Stimulated activated CD8-positive, alpha-beta memory T cell treated with anti-CD3 and anti-CD28 coated beads, Interleukin-15, amount 100 ng/mL, for 48 hours (primary cell): ENCODE measurements around the gene PPP4C.
"Not testable (repeated sequence)": the region's sequence is repeated elsewhere in the genome, so short reads cannot be mapped to it uniquely, and the experiment has no call there.

ENCODE experiments used
- DNase-seq, 2 donors: peaks; one replicate each; pipeline ENCODE4 v3.0.0-alpha.2; 2020; ENCODE audit warnings: low read depth in 2 of 2

Gene PPP4C

DNA sequence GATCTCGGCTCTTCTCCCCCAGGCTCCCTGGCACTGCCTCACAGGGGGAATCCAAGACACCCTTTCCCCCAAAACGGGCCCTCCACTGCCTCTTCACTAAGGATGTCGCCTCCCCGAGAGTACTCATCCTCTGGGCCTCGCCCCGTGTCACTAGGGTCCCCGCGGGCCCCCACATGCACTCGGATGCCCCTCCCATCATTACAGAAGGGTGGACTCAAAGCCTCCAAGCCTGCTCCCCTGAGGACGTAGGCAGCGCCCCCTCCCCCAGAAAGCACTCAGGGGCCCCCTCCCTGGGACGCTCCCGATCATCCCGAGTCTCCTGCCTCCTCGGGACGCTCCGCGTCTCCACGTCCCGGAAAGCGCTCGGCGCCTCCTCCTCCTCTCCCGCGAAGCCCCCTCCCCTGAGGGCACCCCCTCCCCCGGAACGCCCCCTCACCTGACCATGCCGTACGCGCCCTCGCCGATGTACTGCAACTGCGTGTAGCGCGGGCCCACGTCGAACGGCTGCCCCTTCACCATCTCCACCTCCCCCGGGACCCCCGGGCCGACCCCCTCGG is 46.9 kb downstream of the PPP4C start:
- no peak for DNase-seq

DNA sequence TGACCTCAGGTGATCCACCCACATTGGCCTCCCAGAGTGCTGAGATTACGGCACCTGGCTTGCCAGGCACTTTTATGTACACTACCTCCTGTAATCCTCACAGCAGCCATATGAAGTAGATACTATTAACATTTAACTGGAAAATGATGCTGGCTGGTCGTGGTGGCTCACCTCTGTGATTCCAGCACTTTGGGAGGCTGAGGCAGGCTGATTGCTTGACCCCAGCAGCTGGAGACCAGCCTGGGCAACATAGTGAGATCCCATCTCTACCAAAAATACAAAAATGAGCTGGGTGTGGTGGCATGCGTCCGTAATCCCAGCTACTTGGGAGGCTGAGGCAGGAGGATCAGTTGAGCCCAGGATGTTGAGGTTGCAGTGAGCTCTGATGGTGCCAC is 49.2 kb downstream of the PPP4C start:
- no peak for DNase-seq

DNA sequence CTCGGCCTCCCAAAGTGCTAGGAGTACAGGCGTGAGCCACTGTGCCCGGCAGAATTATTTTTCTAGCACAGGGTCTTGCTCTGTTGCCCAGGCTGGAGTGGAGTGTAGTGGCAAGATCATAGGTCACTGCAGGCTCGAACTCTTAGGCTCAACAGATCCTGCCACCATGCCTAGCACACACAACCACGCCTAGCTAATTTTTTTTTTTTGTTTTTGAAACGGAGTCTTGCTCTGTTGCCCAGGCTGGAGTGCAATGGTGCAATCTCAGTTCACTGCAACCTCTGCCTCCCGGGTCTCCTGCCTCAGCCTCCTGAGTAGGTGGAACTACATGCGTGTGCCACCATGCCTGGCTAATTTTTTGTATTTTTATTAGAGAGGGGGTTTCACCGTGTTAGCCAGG is 49.9 kb downstream of the PPP4C start:
- not testable (repeated sequence) for DNase-seq

DNA sequence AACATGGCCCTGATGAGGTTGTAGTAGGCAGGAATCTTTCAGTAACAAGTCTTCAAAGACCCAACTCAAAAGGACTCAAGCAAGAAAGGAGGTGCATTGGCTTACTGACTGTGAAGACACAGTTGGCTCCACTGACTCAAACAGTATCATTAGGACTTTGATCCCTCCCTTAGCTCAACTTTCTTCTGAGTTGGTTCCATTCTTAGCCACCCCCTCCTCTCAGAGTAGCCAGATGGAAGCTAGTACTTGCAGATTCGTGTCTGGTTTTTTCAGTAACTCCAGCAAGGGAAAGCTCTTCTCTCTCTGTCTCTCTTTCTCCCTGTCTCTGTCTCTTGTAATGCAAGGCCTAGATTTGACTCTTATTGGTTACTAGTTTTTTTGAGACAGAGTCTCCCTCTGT is 52.2 kb downstream of the PPP4C start:
- no peak for DNase-seq

DNA sequence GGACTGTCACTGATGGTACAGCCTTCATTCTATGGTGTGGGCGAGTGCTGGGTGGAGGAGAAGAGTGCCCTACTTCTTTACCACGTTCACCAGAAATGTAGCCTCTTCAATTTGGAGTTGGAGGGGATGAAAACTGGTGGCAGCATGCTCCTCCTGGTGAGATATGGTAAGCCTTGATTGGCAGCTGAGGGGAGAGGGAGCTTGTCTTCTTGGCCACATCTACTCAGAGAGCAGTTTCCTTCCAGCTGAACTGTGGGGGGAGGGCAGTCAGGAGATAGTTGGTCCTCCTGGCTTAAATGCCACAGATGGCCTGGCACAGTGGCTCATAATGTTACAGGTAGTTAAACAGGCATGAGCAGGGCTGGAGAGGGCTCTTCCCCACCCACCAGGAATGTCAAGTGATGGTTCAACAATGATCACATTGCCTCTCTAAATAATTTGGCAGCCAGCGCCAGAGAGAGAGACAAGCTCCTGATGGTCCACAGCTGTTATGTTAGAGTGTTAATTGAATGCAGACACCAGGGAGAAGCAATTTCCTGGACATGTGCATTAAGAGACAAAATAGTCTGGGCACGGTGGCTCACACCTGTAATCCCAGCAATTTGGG is 56.2 kb downstream of the PPP4C start:
- no peak for DNase-seq

GRCh38 chr16:30132591-30132990 is 56.8 kb downstream of the PPP4C start:
- DNase-seq, result no peak
